ENCODE results near the gene CPM.

The CPM gene

DNA sequence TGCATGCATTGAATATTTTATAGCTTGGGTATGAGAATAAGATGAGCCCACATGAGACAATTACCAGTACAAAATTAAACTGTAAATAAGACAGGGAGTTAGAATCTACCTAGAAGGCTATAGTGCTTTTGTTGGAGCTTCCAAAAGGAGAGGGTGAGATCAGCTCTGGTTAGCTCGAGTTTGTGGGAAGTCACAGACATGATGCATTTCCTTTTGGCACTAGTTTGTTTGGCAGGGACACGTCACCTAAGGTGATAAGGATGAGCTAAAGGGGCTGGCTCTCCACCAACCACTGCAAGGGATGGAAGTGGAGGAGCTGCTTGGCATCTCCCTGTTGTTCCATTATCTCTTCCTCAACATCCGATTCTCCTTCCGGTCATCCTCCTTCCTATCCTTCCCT is 48.5 kb upstream of the CPM start (continued):
- TF ChIP-seq, protein P1, sequence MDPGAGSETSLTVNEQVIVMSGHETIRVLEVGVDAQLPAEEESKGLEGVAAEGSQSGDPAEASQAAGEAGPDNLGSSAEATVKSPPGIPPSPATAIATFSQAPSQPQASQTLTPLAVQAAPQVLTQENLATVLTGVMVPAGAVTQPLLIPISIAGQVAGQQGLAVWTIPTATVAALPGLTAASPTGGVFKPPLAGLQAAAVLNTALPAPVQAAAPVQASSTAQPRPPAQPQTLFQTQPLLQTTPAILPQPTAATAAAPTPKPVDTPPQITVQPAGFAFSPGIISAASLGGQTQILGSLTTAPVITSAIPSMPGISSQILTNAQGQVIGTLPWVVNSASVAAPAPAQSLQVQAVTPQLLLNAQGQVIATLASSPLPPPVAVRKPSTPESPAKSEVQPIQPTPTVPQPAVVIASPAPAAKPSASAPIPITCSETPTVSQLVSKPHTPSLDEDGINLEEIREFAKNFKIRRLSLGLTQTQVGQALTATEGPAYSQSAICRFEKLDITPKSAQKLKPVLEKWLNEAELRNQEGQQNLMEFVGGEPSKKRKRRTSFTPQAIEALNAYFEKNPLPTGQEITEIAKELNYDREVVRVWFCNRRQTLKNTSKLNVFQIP (CRISPR knock-in tag; IDR thresholded peaks at IDR 0.05; ENCODE audit: borderline replicate concordance, low read depth) = no peak
- TF ChIP-seq ESRRG (CRISPR knock-in tag; IDR thresholded peaks at IDR 0.05) (no peak), ZNF70 (CRISPR knock-in tag; IDR thresholded peaks at IDR 0.05) (no peak)

DNA sequence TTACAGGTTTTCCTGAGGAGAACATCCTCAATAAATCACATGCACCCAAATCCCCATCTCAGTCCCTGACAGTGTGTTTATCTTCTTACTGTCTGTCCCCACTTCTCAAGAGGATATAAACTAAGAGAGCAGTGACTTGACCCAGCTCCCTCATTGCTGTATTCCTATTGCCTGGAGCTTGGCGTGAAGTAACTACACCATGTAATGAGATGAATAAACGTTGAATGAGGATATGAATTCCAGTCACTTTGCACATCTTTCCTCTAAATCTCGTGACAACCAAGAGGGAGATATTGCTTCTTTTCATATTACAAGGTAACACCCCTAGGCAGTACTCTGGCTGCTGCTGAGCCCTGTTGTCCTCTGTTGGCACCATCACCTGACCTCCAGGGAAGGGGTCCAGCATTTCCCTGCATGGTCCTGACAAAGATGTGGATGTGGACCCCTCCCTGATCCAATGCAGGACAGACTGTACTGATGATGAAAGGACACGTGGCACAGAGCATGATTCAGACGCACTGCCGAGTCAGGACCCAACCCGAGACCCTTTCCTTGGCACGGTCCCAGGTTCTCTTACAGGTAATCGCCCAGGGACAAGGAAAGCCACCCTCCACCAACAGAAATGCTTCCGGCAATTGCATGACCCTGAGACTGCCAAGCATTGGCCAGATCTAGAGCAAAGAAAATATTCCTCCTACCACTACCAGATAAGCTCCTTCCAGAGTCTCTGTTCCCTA is 47.7 kb upstream of the CPM start:
- ATAC-seq = no peak

DNA sequence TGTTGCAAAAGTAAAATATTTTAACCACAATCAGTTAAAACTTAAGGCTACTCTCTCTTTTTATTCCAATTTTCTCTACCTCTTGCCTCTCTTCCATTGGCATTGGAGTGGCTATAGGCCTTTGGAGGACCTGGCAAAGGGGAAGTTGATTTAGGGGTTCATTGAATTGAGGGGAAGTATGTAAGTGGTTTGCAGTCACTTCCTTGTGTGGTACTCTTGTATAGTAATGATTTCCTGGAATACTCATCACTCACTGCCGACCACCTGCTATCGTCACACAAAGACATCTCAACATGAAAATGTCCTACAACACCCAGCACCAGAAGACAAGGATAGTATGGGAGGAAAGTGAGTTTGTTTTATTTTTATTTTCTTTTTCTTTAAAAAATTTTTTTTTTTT is 45.7 kb upstream of the CPM start:
- no peak for ATAC-seq
- TF ChIP-seq, protein P2, sequence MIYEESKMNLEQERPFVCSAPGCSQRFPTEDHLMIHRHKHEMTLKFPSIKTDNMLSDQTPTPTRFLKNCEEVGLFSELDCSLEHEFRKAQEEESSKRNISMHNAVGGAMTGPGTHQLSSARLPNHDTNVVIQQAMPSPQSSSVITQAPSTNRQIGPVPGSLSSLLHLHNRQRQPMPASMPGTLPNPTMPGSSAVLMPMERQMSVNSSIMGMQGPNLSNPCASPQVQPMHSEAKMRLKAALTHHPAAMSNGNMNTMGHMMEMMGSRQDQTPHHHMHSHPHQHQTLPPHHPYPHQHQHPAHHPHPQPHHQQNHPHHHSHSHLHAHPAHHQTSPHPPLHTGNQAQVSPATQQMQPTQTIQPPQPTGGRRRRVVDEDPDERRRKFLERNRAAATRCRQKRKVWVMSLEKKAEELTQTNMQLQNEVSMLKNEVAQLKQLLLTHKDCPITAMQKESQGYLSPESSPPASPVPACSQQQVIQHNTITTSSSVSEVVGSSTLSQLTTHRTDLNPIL (CRISPR knock-in tag; IDR thresholded peaks at IDR 0.05; ENCODE audit: low read depth) = no peak
- TF ChIP-seq ZNF565 (CRISPR knock-in tag; conservative IDR thresholded peaks at IDR 0.05; ENCODE audit: low read depth) (no peak), CSDC2 (CRISPR knock-in tag; IDR thresholded peaks at IDR 0.05) (no peak), ISL1 (CRISPR knock-in tag; IDR thresholded peaks at IDR 0.05) (no peak), ZFP3 (CRISPR knock-in tag; IDR thresholded peaks at IDR 0.05) (no peak), RARB (CRISPR knock-in tag; IDR thresholded peaks at IDR 0.05) (no peak), ZFP30 (CRISPR knock-in tag; IDR thresholded peaks at IDR 0.05) (no peak), ESRRG (CRISPR knock-in tag; IDR thresholded peaks at IDR 0.05) (no peak), TCF4 (CRISPR knock-in tag; IDR thresholded peaks at IDR 0.05; ENCODE audit: borderline replicate concordance) (no peak), BACH2 (CRISPR knock-in tag; IDR thresholded peaks at IDR 0.05; ENCODE audit: borderline replicate concordance) (no peak), ARNTL (CRISPR knock-in tag; IDR thresholded peaks at IDR 0.05; ENCODE audit: borderline replicate concordance, low read depth) (no peak), OSR1 (CRISPR knock-in tag; IDR thresholded peaks at IDR 0.05) (no peak), SNAI2 (CRISPR knock-in tag; IDR thresholded peaks at IDR 0.05) (no peak)
- TF ChIP-seq, protein P3, sequence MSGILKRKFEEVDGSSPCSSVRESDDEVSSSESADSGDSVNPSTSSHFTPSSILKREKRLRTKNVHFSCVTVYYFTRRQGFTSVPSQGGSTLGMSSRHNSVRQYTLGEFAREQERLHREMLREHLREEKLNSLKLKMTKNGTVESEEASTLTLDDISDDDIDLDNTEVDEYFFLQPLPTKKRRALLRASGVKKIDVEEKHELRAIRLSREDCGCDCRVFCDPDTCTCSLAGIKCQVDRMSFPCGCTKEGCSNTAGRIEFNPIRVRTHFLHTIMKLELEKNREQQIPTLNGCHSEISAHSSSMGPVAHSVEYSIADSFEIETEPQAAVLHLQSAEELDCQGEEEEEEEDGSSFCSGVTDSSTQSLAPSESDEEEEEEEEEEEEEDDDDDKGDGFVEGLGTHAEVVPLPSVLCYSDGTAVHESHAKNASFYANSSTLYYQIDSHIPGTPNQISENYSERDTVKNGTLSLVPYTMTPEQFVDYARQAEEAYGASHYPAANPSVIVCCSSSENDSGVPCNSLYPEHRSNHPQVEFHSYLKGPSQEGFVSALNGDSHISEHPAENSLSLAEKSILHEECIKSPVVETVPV (CRISPR knock-in tag; IDR thresholded peaks at IDR 0.05) = no peak
- TF ChIP-seq, protein P1 (CRISPR knock-in tag; IDR thresholded peaks at IDR 0.05; ENCODE audit: borderline replicate concordance, low read depth) = no peak
- TF ChIP-seq, protein P4, sequence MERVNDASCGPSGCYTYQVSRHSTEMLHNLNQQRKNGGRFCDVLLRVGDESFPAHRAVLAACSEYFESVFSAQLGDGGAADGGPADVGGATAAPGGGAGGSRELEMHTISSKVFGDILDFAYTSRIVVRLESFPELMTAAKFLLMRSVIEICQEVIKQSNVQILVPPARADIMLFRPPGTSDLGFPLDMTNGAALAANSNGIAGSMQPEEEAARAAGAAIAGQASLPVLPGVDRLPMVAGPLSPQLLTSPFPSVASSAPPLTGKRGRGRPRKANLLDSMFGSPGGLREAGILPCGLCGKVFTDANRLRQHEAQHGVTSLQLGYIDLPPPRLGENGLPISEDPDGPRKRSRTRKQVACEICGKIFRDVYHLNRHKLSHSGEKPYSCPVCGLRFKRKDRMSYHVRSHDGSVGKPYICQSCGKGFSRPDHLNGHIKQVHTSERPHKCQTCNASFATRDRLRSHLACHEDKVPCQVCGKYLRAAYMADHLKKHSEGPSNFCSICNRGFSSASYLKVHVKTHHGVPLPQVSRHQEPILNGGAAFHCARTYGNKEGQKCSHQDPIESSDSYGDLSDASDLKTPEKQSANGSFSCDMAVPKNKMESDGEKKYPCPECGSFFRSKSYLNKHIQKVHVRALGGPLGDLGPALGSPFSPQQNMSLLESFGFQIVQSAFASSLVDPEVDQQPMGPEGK (CRISPR knock-in tag; IDR thresholded peaks at IDR 0.05; ENCODE audit: borderline replicate concordance) = no peak

More for the DNA sequence above, 47.7 kb upstream of the CPM start:
- TF ChIP-seq PPARA (CRISPR knock-in tag; IDR thresholded peaks at IDR 0.05; ENCODE audit: borderline replicate concordance) = no peak
- no peak for TF ChIP-seq OSR1 (CRISPR knock-in tag; IDR thresholded peaks at IDR 0.05)
- TF ChIP-seq TOX (CRISPR knock-in tag; IDR thresholded peaks at IDR 0.05; ENCODE audit: borderline replicate concordance) = no peak
- TF ChIP-seq SNAI2 (CRISPR knock-in tag; IDR thresholded peaks at IDR 0.05) = no peak
- no peak for TF ChIP-seq CSDC2 (CRISPR knock-in tag; IDR thresholded peaks at IDR 0.05)
- TF ChIP-seq BACH2 (CRISPR knock-in tag; IDR thresholded peaks at IDR 0.05; ENCODE audit: borderline replicate concordance) = no peak
- TF ChIP-seq, protein P3 (CRISPR knock-in tag; IDR thresholded peaks at IDR 0.05) = no peak
- TF ChIP-seq ZNF8 (CRISPR knock-in tag; IDR thresholded peaks at IDR 0.05) = no peak
- TF ChIP-seq, protein P2 (CRISPR knock-in tag; IDR thresholded peaks at IDR 0.05; ENCODE audit: low read depth) = no peak
- no peak for TF ChIP-seq ISL1 (CRISPR knock-in tag; IDR thresholded peaks at IDR 0.05)
- TF ChIP-seq ARNTL (CRISPR knock-in tag; IDR thresholded peaks at IDR 0.05; ENCODE audit: borderline replicate concordance, low read depth) = no peak
- no peak for TF ChIP-seq RARB (CRISPR knock-in tag; IDR thresholded peaks at IDR 0.05)
- TF ChIP-seq ZFP30 (CRISPR knock-in tag; IDR thresholded peaks at IDR 0.05) = no peak
- TF ChIP-seq ZFP3 (CRISPR knock-in tag; IDR thresholded peaks at IDR 0.05) = no peak
- TF ChIP-seq ZNF70 (CRISPR knock-in tag; IDR thresholded peaks at IDR 0.05) = no peak
- no peak for TF ChIP-seq GLIS3 (CRISPR knock-in tag; IDR thresholded peaks at IDR 0.05)
- no peak for TF ChIP-seq ZC3H10 (CRISPR knock-in tag; IDR thresholded peaks at IDR 0.05)
- no peak for TF ChIP-seq ESRRG (CRISPR knock-in tag; IDR thresholded peaks at IDR 0.05)
